K562 (cell line): Measurements from ENCODE around the gene LPXN.

Source experiments
- CBX5 ChIP-seq: IDR thresholded peaks from 2 replicates; pipeline ENCODE4 v1.6.1; 2014; ENCODE audit warnings: low read depth, borderline replicate concordance
- CTBP1 ChIP-seq: fragments of 450-650 bp; IDR thresholded peaks from 2 replicates; pipeline ENCODE4 v1.6.1; 2016; ENCODE audit warnings: borderline replicate concordance
- EZH2 ChIP-seq: IDR thresholded peaks from 2 replicates; pipeline ENCODE4 v1.6.1; 2012; ENCODE audit warnings: low read depth, mild to moderate bottlenecking, inconsistent platforms, low read length, borderline replicate concordance
- FOXK2 ChIP-seq, 2 experiments: fragments of 450-650 bp; IDR thresholded peaks in 1 of 2; conservative IDR thresholded peaks in 1 of 2; 2 replicates each; pipeline ENCODE4 v1.6.1; 2016; ENCODE audit warnings: low read depth in 2 of 2, mild to moderate bottlenecking in 1 of 2
- MAFF ChIP-seq: IDR thresholded peaks from 2 replicates; pipeline ENCODE4 v1.6.1; 2012; ENCODE audit warnings: low read length, improper control_type of control experiment
- MED1 ChIP-seq: sonication (generic); formaldehyde crosslinking; IDR thresholded peaks from 2 replicates; pipeline ENCODE4 v1.8.1; 2023; ENCODE audit warnings: missing genetic modification reagents, borderline replicate concordance
- SMAD3 ChIP-seq: fragments of 450-650 bp; formaldehyde crosslinking; conservative IDR thresholded peaks from 2 replicates; pipeline ENCODE4 v1.4.0; 2020; ENCODE audit warnings: mild to moderate bottlenecking
- TAF1 ChIP-seq: IDR thresholded peaks from 2 replicates; pipeline ENCODE4 v1.6.1; 2011; ENCODE audit warnings: mild to moderate bottlenecking, low read length, moderate library complexity; ENCODE audit not compliant: insufficient read depth, control insufficient read depth, severe bottlenecking; ENCODE audit errors: extremely low read depth
- ZFX ChIP-seq: sonication (generic); formaldehyde crosslinking; IDR thresholded peaks from 2 replicates; pipeline ENCODE4 v1.8.0; 2022; ENCODE audit warnings: mild to moderate bottlenecking, missing genetic modification reagents, moderate library complexity
- ZNF41 ChIP-seq: fragments of 250-450 bp; sonication (Bioruptor Pico); conservative IDR thresholded peaks from 2 replicates; pipeline ENCODE4 v1.4.0; 2020; ENCODE audit warnings: mild to moderate bottlenecking
- TF ChIP-seq, protein P1 (sequence below): fragments of 450-650 bp; IDR thresholded peaks from 2 replicates; pipeline ENCODE4 v1.7.1; 2018; ENCODE audit warnings: mild to moderate bottlenecking, low read depth; ENCODE audit not compliant: partially characterized antibody
- TF ChIP-seq, protein P2 (sequence below): fragments of 200-600 bp; sonication (generic); IDR thresholded peaks from one replicate; pipeline ENCODE4 v1.6.1; 2012; ENCODE audit warnings: mild to moderate bottlenecking, low read depth, low read length, inconsistent platforms
- TF ChIP-seq, protein P3 (sequence below), 3 experiments: IDR thresholded peaks in 2 of 3; conservative IDR thresholded peaks in 1 of 3; 2 replicates each; pipeline ENCODE4 v1.5.1; 2011 to 2012; ENCODE audit warnings: low read length in 3 of 3, mild to moderate bottlenecking in 3 of 3, control low read depth in 2 of 3, improper control_type of control experiment in 1 of 3, inconsistent platforms in 1 of 3, low read depth in 1 of 3, mixed read lengths in 1 of 3, moderate library complexity in 1 of 3; ENCODE audit not compliant: insufficient read depth in 2 of 3

DNA sequence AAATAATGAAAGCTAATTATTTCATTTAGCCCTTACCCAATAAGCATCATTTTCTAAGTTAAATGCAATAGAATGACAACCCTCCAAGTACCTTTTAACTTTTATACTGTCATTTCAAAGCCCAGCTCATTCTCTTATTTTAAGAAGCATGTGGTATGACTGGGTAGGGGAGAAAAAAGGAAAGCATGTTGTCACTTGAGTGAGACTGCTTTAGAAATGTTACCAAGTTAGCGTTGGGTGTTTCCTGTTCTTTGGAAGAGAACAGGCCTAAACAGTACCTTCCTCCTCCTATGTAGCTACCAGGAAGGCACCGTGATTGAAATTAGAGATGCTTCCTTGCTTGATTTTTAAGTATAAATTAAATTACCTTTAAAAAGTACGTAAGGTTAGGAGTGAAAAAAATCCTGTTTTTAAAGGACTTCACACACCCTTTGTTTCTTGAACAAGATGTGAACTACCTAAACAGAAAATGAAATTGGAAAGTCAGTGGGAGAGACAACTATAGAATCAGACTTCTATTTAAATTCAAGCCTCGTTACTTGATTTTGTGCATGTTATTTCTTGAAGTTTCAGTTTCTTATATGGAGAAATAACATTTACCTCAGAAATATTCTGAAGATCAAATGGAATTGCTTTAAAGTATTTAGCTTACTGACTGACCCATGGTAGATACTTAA is 46.1 kb upstream of the LPXN start:
- TF ChIP-seq FOXK2 (conservative IDR thresholded peaks at IDR 0.05 in 1 of 2, IDR thresholded peaks at IDR 0.05 in 1 of 2; ENCODE audit: low read depth in 2 of 2) (no peak), CTBP1 (no peak), SMAD3 (CRISPR knock-in tag) (no peak), EZH2 (no peak), CBX5 (no peak), TAF1 (no peak), MED1 (CRISPR knock-in tag) (no peak), ZNF41 (CRISPR knock-in tag) (no peak), ZFX (CRISPR knock-in tag) (no peak), MAFF (no peak)
- TF ChIP-seq, protein P1, sequence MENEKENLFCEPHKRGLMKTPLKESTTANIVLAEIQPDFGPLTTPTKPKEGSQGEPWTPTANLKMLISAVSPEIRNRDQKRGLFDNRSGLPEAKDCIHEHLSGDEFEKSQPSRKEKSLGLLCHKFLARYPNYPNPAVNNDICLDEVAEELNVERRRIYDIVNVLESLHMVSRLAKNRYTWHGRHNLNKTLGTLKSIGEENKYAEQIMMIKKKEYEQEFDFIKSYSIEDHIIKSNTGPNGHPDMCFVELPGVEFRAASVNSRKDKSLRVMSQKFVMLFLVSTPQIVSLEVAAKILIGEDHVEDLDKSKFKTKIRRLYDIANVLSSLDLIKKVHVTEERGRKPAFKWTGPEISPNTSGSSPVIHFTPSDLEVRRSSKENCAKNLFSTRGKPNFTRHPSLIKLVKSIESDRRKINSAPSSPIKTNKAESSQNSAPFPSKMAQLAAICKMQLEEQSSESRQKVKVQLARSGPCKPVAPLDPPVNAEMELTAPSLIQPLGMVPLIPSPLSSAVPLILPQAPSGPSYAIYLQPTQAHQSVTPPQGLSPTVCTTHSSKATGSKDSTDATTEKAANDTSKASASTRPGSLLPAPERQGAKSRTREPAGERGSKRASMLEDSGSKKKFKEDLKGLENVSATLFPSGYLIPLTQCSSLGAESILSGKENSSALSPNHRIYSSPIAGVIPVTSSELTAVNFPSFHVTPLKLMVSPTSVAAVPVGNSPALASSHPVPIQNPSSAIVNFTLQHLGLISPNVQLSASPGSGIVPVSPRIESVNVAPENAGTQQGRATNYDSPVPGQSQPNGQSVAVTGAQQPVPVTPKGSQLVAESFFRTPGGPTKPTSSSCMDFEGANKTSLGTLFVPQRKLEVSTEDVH: no peak
- TF ChIP-seq, protein P2, sequence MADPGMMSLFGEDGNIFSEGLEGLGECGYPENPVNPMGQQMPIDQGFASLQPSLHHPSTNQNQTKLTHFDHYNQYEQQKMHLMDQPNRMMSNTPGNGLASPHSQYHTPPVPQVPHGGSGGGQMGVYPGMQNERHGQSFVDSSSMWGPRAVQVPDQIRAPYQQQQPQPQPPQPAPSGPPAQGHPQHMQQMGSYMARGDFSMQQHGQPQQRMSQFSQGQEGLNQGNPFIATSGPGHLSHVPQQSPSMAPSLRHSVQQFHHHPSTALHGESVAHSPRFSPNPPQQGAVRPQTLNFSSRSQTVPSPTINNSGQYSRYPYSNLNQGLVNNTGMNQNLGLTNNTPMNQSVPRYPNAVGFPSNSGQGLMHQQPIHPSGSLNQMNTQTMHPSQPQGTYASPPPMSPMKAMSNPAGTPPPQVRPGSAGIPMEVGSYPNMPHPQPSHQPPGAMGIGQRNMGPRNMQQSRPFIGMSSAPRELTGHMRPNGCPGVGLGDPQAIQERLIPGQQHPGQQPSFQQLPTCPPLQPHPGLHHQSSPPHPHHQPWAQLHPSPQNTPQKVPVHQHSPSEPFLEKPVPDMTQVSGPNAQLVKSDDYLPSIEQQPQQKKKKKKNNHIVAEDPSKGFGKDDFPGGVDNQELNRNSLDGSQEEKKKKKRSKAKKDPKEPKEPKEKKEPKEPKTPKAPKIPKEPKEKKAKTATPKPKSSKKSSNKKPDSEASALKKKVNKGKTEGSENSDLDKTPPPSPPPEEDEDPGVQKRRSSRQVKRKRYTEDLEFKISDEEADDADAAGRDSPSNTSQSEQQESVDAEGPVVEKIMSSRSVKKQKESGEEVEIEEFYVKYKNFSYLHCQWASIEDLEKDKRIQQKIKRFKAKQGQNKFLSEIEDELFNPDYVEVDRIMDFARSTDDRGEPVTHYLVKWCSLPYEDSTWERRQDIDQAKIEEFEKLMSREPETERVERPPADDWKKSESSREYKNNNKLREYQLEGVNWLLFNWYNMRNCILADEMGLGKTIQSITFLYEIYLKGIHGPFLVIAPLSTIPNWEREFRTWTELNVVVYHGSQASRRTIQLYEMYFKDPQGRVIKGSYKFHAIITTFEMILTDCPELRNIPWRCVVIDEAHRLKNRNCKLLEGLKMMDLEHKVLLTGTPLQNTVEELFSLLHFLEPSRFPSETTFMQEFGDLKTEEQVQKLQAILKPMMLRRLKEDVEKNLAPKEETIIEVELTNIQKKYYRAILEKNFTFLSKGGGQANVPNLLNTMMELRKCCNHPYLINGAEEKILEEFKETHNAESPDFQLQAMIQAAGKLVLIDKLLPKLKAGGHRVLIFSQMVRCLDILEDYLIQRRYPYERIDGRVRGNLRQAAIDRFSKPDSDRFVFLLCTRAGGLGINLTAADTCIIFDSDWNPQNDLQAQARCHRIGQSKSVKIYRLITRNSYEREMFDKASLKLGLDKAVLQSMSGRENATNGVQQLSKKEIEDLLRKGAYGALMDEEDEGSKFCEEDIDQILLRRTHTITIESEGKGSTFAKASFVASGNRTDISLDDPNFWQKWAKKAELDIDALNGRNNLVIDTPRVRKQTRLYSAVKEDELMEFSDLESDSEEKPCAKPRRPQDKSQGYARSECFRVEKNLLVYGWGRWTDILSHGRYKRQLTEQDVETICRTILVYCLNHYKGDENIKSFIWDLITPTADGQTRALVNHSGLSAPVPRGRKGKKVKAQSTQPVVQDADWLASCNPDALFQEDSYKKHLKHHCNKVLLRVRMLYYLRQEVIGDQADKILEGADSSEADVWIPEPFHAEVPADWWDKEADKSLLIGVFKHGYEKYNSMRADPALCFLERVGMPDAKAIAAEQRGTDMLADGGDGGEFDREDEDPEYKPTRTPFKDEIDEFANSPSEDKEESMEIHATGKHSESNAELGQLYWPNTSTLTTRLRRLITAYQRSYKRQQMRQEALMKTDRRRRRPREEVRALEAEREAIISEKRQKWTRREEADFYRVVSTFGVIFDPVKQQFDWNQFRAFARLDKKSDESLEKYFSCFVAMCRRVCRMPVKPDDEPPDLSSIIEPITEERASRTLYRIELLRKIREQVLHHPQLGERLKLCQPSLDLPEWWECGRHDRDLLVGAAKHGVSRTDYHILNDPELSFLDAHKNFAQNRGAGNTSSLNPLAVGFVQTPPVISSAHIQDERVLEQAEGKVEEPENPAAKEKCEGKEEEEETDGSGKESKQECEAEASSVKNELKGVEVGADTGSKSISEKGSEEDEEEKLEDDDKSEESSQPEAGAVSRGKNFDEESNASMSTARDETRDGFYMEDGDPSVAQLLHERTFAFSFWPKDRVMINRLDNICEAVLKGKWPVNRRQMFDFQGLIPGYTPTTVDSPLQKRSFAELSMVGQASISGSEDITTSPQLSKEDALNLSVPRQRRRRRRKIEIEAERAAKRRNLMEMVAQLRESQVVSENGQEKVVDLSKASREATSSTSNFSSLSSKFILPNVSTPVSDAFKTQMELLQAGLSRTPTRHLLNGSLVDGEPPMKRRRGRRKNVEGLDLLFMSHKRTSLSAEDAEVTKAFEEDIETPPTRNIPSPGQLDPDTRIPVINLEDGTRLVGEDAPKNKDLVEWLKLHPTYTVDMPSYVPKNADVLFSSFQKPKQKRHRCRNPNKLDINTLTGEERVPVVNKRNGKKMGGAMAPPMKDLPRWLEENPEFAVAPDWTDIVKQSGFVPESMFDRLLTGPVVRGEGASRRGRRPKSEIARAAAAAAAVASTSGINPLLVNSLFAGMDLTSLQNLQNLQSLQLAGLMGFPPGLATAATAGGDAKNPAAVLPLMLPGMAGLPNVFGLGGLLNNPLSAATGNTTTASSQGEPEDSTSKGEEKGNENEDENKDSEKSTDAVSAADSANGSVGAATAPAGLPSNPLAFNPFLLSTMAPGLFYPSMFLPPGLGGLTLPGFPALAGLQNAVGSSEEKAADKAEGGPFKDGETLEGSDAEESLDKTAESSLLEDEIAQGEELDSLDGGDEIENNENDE: no peak
- TF ChIP-seq, protein P3, sequence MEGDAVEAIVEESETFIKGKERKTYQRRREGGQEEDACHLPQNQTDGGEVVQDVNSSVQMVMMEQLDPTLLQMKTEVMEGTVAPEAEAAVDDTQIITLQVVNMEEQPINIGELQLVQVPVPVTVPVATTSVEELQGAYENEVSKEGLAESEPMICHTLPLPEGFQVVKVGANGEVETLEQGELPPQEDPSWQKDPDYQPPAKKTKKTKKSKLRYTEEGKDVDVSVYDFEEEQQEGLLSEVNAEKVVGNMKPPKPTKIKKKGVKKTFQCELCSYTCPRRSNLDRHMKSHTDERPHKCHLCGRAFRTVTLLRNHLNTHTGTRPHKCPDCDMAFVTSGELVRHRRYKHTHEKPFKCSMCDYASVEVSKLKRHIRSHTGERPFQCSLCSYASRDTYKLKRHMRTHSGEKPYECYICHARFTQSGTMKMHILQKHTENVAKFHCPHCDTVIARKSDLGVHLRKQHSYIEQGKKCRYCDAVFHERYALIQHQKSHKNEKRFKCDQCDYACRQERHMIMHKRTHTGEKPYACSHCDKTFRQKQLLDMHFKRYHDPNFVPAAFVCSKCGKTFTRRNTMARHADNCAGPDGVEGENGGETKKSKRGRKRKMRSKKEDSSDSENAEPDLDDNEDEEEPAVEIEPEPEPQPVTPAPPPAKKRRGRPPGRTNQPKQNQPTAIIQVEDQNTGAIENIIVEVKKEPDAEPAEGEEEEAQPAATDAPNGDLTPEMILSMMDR (IDR thresholded peaks at IDR 0.05 in 2 of 3, conservative IDR thresholded peaks at IDR 0.05 in 1 of 3; ENCODE audit: insufficient read depth in 2 of 3, low read depth in 1 of 3, low read length in 3 of 3): no peak
